HG03469 (cell line): ENCODE measurements around the gene CDC123.
"Not testable (repeated sequence)": the region's sequence is repeated elsewhere in the genome, so short reads cannot be mapped to it uniquely, and the experiment has no call there.

Experiments
- ATAC-seq: cut with Tn5 transposase; IDR thresholded peaks from one replicate; pipeline ENCODE4 v1.9.1; 2021; ENCODE audit warnings: mild to moderate bottlenecking, moderate library complexity, moderate number of reproducible peaks; ENCODE audit not compliant: unreplicated experiment

Gene CDC123

DNA sequence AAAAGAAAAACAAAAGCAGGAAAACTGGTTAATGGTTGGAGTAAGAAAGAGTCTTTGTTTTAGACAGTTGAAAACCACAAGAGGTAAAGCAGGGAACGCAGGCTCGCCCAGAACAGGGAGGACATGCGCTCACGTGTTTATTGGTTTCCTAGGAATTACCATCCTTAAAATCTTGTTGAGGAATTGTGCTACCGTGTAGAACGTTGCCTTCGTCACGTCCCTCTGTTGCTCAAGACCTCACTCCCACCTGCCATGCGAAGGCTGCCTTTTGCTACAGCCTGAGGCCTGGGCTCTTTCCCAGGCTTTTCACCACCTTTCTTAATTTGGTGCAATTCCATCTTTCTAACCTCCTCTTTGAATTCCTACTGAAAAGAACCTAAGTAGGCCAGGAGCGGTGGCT is 91.8 kb downstream of the CDC123 start:
- no peak for ATAC-seq

DNA sequence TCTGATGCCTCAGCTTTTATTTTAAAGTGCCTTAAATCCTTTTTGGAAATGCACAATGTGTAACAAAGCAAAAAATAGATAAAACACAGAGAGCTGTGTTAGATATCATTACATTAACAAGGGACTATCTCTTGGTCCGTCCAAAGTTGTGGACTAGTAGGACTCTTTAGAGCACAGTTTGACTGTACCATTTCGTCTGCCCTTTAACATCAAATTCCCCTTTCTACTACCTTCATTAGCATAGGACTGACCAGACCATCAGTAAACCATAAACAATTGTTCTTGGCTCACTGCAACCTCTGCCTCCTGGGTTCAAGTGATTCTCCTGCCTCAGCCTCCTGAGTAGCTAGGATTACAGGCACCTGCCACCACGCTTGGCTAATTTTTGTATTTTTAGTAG is 101.8 kb downstream of the CDC123 start:
- ATAC-seq, result not testable (repeated sequence)

DNA sequence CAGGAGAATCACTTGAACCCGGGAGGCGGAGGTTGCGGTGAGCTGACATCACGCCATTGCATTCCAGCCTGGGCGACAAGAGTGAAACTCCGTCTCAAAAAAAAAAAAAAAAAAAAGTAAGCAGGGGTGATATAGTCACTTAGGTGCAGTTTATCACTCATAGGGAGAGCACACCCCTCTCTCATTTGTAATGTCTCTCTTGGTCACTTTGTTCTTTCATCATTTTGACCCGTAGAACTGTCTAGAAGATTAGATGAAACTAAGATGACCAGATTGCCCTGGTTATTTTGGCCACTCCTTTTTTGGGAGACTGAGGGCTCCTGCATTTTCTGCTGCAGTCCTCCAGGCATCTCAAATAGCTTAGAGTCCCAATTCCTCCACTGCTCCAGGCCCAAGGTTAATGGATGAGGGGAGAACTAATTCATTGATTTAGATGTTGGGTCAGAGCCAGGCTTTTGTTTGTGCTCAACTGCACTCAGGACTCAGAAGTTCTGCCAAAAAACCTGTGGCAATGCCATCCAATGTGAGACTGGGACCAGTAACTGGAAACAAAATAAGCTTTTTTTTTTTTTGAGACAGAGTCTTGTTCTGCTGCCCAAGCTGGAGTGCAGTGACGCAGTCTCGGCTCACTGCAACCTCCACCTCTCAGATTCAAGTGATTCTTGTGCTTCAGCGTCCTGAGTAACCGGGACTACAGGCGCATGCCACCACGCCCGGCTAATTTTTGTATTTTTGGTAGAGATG is 103.4 kb downstream of the CDC123 start:
- ATAC-seq, result no peak
